ENCODE data around the gene PYDC1. TPM values are rescaled to one million over a fixed set of nuclear protein-coding genes. Genes with fewer than 3 reads are reported as not detected.

Gene PYDC1
- total and polyA plus RNA-seq, 10 of the 15 experiments (the other 5 are each of a cell fraction or from before 2014, with no cell fraction given), result not detected

DNA sequence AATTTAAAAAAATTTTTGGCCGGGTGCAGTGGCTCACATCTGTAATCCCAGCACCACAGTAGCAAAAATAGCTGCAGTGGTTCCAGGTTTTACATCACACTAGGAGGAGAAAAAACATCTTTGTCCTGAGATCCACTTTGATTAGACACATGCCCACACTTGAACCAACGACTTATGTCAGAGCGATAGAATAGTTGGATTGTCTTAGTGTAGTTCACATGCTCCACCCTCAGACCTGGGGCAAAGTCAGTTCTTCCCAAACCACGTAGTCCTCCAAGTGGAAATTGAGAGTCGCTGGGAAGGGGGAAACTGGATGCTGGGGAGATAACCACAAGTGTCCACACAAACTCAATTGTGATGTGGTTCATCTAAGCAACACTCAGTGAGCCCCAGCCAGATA is 31.4 kb upstream of the PYDC1 start:
- CTCF ChIA-PET, result interaction anchor here (0.5 to 1.1 kb wide), 2 partner anchors 134 to 135 kb away, joined by 4 read pairs; no protein-coding TSS in a partner anchor
- FAIRE-seq, result no peak

More for the DNA sequence above, 31.4 kb upstream of the PYDC1 start:
- ChIA-PET SMC1A (ENCODE audit: uncharacterized antibody, unreplicated experiment) (interaction anchor here (1.0 to 1.8 kb wide), 5 partner anchors 9 to 72 kb away, joined by 3 to 6 read pairs (median 3); no protein-coding TSS in a partner anchor), POLR2A (no interaction called here), RAD21 (ENCODE audit: unreplicated experiment) (no interaction called here)
- Histone ChIP-seq H3K27ac (ENCODE audit: control insufficient read depth, insufficient read depth) (no peak overlapping the region), H3K9ac (ENCODE audit: control insufficient read depth, insufficient read depth, low read length) (no peak overlapping the region), H3K27me3 (replicated peaks in 1 of 2; ENCODE audit: control insufficient read depth in 2 of 2, insufficient read depth in 2 of 2, low read length in 1 of 2) (no peaks in the 10 kb centered on the region), H4K20me1 (ENCODE audit: control insufficient read depth, insufficient read depth) (no peaks in the 10 kb centered on the region), H3K4me2 (ENCODE audit: control insufficient read depth, insufficient read depth) (no peak overlapping the region), H3K4me3 (no peak overlapping the region), H2AFZ (ENCODE audit: control insufficient read depth, low read depth, low read length) (no peak overlapping the region), H3K79me2 (ENCODE audit: control insufficient read depth, insufficient read depth, low read length) (no peaks in the 10 kb centered on the region), H3K9me3 (replicated peaks; ENCODE audit: control insufficient read depth, insufficient read depth, low read length) (no peaks in the 10 kb centered on the region), H3K36me3 (ENCODE audit: control insufficient read depth in 2 of 2, insufficient read depth in 2 of 2, low read length in 1 of 2) (no peaks in the 10 kb centered on the region), H3K4me1 (ENCODE audit: control insufficient read depth, insufficient read depth, low read length) (peaks cover 8% of the 10 kb centered on the region)
- TF ChIP-seq MYC (IDR thresholded peaks at IDR 0.05; ENCODE audit: insufficient read depth, insufficient read length, insufficient replicate concordance, low read length, severe bottlenecking) (no peak), STAT3 (IDR thresholded peaks at IDR 0.05; ENCODE audit: low read depth, low read length) (no peak)
- TF ChIP-seq, protein P1, sequence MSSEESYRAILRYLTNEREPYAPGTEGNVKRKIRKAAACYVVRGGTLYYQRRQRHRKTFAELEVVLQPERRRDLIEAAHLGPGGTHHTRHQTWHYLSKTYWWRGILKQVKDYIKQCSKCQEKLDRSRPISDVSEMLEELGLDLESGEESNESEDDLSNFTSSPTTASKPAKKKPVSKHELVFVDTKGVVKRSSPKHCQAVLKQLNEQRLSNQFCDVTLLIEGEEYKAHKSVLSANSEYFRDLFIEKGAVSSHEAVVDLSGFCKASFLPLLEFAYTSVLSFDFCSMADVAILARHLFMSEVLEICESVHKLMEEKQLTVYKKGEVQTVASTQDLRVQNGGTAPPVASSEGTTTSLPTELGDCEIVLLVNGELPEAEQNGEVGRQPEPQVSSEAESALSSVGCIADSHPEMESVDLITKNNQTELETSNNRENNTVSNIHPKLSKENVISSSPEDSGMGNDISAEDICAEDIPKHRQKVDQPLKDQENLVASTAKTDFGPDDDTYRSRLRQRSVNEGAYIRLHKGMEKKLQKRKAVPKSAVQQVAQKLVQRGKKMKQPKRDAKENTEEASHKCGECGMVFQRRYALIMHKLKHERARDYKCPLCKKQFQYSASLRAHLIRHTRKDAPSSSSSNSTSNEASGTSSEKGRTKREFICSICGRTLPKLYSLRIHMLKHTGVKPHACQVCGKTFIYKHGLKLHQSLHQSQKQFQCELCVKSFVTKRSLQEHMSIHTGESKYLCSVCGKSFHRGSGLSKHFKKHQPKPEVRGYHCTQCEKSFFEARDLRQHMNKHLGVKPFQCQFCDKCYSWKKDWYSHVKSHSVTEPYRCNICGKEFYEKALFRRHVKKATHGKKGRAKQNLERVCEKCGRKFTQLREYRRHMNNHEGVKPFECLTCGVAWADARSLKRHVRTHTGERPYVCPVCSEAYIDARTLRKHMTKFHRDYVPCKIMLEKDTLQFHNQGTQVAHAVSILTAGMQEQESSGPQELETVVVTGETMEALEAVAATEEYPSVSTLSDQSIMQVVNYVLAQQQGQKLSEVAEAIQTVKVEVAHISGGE (CRISPR knock-in tag; IDR thresholded peaks at IDR 0.05), result no peak
- in situ Hi-C loops (cut with MboI) (no loop called here), intact Hi-C loops (cut with micrococcal nuclease; ENCODE audit: unreplicated experiment) (no loop called here)
- ATAC-seq (no peak), DNase-seq (ENCODE audit: low read depth, low spot score) (no peak)
- BruUV-seq (replicated peaks), result no TSS peak
- WGBS (ENCODE audit: insufficient coverage, insufficient replicate concordance, low lambda C conversion rate, missing lambda C conversion rate), result 67% methylated on average over 5 of the region's 5 CpGs

Data from GM12878 (cell line).